Measurements from ENCODE around the gene SNX3.

Gene SNX3

GRCh38 chr6:108203189-108204112 lies 57.4 kb downstream of the SNX3 start:
- DNase-seq (ENCODE audit: low read depth, low spot score), result peak; percentile 32

GRCh38 chr6:108200631-108201030 lies 60.2 kb downstream of the SNX3 start:
- DNase-seq (ENCODE audit: low read depth, low spot score), result peak; percentile 24

GRCh38 chr6:108200186-108200585 lies 60.7 kb downstream of the SNX3 start:
- DNase-seq (ENCODE audit: low read depth, low spot score), result no peak

- no peak for DNase-seq (ENCODE audit: low read depth, low spot score)
These were observed 61.9 kb downstream of the SNX3 start for GRCh38 chr6:108198761-108199498.

- no peak for DNase-seq (ENCODE audit: low read depth, low spot score)
These were observed 65.6 kb downstream of the SNX3 start for GRCh38 chr6:108195209-108195608.

- no peak for DNase-seq (ENCODE audit: low read depth, low spot score)
These were observed 66.3 kb downstream of the SNX3 start for GRCh38 chr6:108194503-108194902.

GRCh38 chr6:108193835-108194234 lies 67.0 kb downstream of the SNX3 start:
- no peak for DNase-seq (ENCODE audit: low read depth, low spot score)

- no peak for DNase-seq (ENCODE audit: low read depth, low spot score)
These were observed 67.7 kb downstream of the SNX3 start for GRCh38 chr6:108193131-108193530.

- DNase-seq (ENCODE audit: low read depth, low spot score), result no peak
These were observed 73.3 kb downstream of the SNX3 start for GRCh38 chr6:108187519-108187918.

- DNase-seq (ENCODE audit: low read depth, low spot score), result no peak
These were observed 74.6 kb downstream of the SNX3 start for GRCh38 chr6:108186226-108186625.

- DNase-seq (ENCODE audit: low read depth, low spot score), result no peak
These were observed 80.1 kb downstream of the SNX3 start for GRCh38 chr6:108180776-108181175.

- no peak for DNase-seq (ENCODE audit: low read depth, low spot score)
These were observed 80.6 kb downstream of the SNX3 start for GRCh38 chr6:108180266-108180665.

- no peak for DNase-seq (ENCODE audit: low read depth, low spot score)
These were observed 81.1 kb downstream of the SNX3 start for GRCh38 chr6:108179741-108180140.

- no peak for DNase-seq (ENCODE audit: low read depth, low spot score)
These were observed 84.4 kb downstream of the SNX3 start for GRCh38 chr6:108176281-108177089.

- DNase-seq (ENCODE audit: low read depth, low spot score), result peak; percentile 65
These were observed 85.1 kb downstream of the SNX3 start for GRCh38 chr6:108175592-108176279.

- no peak for DNase-seq (ENCODE audit: low read depth, low spot score)
These were observed 85.7 kb downstream of the SNX3 start for GRCh38 chr6:108175176-108175591.

GRCh38 chr6:108174371-108175175 lies 86.3 kb downstream of the SNX3 start:
- DNase-seq (ENCODE audit: low read depth, low spot score), result peak; percentile 84

- no peak for DNase-seq (ENCODE audit: low read depth, low spot score)
These were observed 88.8 kb downstream of the SNX3 start for GRCh38 chr6:108171918-108172516.

GRCh38 chr6:108171291-108171917 lies 89.4 kb downstream of the SNX3 start:
- DNase-seq (ENCODE audit: low read depth, low spot score), result peak; percentile 22
